ENCODE results near the gene FEZF2. TPM values are rescaled to one million over a fixed set of nuclear protein-coding genes. Genes with fewer than 3 reads are reported as not detected.

Gene FEZF2
- total RNA-seq, 6 experiments from 2014 or later: not detected

DNA sequence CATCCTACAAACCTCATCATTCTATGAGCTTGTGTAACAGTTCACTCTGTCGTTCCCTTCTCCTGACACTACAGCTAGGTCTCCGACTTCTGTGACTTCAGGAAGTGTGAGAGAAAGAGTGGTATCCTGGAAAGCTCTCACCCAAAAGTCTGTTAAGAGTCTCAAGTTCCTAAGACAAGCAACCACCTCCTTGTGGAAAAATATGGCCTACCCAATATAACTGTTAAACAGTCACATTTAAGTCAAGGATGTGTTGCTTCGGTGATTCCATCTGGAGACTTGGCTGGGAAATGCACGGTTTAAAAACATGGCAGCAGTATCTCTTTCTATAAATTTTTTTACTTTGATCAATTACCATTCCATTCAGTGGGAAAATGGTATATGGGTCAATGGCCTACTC, 13.8 kb downstream of the FEZF2 start:
- no peak for DNase-seq
- no peak overlapping the region for H3K27ac Mint-ChIP-seq
- H3K27me3 Mint-ChIP-seq (ENCODE audit: insufficient read depth): peaks cover 10% of the 10 kb centered on the region
- H3K9me3 Mint-ChIP-seq: no peaks in the 10 kb centered on the region
- TF ChIP-seq, protein P1, sequence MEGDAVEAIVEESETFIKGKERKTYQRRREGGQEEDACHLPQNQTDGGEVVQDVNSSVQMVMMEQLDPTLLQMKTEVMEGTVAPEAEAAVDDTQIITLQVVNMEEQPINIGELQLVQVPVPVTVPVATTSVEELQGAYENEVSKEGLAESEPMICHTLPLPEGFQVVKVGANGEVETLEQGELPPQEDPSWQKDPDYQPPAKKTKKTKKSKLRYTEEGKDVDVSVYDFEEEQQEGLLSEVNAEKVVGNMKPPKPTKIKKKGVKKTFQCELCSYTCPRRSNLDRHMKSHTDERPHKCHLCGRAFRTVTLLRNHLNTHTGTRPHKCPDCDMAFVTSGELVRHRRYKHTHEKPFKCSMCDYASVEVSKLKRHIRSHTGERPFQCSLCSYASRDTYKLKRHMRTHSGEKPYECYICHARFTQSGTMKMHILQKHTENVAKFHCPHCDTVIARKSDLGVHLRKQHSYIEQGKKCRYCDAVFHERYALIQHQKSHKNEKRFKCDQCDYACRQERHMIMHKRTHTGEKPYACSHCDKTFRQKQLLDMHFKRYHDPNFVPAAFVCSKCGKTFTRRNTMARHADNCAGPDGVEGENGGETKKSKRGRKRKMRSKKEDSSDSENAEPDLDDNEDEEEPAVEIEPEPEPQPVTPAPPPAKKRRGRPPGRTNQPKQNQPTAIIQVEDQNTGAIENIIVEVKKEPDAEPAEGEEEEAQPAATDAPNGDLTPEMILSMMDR (IDR thresholded peaks at IDR 0.05): no peak
- no peaks in the 10 kb centered on the region for H3K4me1 Mint-ChIP-seq (ENCODE audit: low read depth)
- no peaks in the 10 kb centered on the region for H3K36me3 Mint-ChIP-seq (ENCODE audit: low read depth)
- no peak overlapping the region for H3K4me3 Mint-ChIP-seq

DNA sequence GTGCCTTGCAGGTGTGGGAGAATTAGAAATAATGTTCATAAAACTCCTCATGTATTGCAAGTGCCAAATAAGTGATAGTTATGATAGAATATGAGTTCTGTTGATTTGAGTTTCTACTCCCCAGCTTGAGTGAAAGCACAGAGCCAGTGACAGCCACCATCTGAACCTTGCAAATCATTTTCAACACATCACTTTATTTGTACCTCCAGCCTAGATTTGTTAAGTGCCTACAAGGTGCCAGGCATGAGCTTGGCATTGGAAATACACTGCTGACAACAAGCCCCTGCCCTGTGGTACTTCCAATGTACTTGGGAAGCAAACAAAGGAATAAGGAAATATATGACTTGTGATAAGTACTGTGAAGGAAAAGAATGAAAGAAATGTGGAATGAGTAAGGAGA, 17.0 kb downstream of the FEZF2 start:
- Mint-ChIP-seq H3K36me3 (ENCODE audit: low read depth) (no peaks in the 10 kb centered on the region), H3K27ac (no peak overlapping the region)

GRCh38 chr3:62355703-62356102, 17.6 kb downstream of the FEZF2 start:
- Mint-ChIP-seq H3K9me3 (no peaks in the 10 kb centered on the region), H3K36me3 (ENCODE audit: low read depth) (no peaks in the 10 kb centered on the region), H3K27ac (no peak overlapping the region), H3K4me3 (no peak overlapping the region), H3K4me1 (ENCODE audit: low read depth) (no peaks in the 10 kb centered on the region), H3K27me3 (ENCODE audit: insufficient read depth) (peaks cover 9% of the 10 kb centered on the region)
- TF ChIP-seq, protein P1 (IDR thresholded peaks at IDR 0.05): no peak
- no peak for DNase-seq

More for the DNA sequence above, 17.0 kb downstream of the FEZF2 start:
- no peaks in the 10 kb centered on the region for H3K4me1 Mint-ChIP-seq (ENCODE audit: low read depth)
- TF ChIP-seq, protein P1 (IDR thresholded peaks at IDR 0.05): no peak
- no peaks in the 10 kb centered on the region for H3K9me3 Mint-ChIP-seq
- H3K4me3 Mint-ChIP-seq: no peak overlapping the region
- DNase-seq: no peak
- peaks cover 7% of the 10 kb centered on the region for H3K27me3 Mint-ChIP-seq (ENCODE audit: insufficient read depth)

DNA sequence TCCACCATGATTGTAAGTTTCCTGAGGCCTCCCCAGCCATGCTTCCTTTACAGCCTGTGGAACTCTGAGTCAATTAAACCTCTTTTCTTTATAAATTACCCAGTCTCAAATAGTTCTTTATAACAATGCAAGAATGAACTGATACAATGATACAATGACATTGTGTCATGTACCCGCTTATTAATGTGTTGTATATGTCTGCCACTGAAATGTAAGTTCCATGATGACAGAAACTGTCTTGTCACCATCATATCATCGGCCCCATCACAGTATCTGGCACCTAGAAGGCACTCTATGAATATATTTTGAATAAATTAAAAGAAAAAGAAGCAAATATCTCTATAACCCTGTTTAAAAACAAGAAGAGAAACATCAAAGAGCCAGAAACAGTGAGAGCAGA, 29.6 kb downstream of the FEZF2 start:
- Mint-ChIP-seq H3K9me3 (no peaks in the 10 kb centered on the region), H3K27me3 (ENCODE audit: insufficient read depth) (no peaks in the 10 kb centered on the region; the same call in 1 of the 2 replicates), H3K4me3 (no peak overlapping the region), H3K4me1 (ENCODE audit: low read depth) (no peaks in the 10 kb centered on the region), H3K27ac (no peak overlapping the region), H3K36me3 (ENCODE audit: low read depth) (no peaks in the 10 kb centered on the region)
- DNase-seq: no peak
- TF ChIP-seq, protein P1 (IDR thresholded peaks at IDR 0.05): no peak

DNA sequence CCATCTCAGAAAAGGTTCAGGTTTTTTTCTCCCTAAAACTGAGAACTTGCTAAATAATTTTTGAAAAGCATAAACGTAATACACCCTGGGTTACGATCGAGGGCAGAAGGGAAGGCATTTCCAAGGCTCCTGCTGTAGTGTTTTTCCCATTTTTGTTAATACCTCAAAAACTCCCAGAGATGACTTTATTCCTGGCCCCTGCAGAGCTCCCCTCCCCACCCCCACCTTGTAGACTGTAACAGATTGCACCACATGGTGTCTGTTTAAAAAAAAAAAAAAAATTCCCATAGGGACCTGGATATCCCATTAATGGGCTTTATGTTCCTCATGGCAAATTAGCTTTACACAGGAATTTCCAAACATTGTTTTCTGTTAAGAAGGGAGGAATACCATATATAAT, 38.2 kb downstream of the FEZF2 start:
- no peaks in the 10 kb centered on the region for H3K9me3 Mint-ChIP-seq
- TF ChIP-seq, protein P1 (IDR thresholded peaks at IDR 0.05): no peak
- no peaks in the 10 kb centered on the region; the same call in 1 of the 2 replicates for H3K27me3 Mint-ChIP-seq (ENCODE audit: insufficient read depth)
- no peaks in the 10 kb centered on the region for H3K36me3 Mint-ChIP-seq (ENCODE audit: low read depth)
- no peak for DNase-seq
- no peaks in the 10 kb centered on the region for H3K4me1 Mint-ChIP-seq (ENCODE audit: low read depth)
- H3K27ac Mint-ChIP-seq: no peak overlapping the region
- H3K4me3 Mint-ChIP-seq: no peak overlapping the region

GRCh38 chr3:62332835-62333244, 40.5 kb downstream of the FEZF2 start:
- no peaks in the 10 kb centered on the region for H3K27me3 Mint-ChIP-seq (ENCODE audit: insufficient read depth)
- H3K4me1 Mint-ChIP-seq (ENCODE audit: low read depth): no peaks in the 10 kb centered on the region
- no peak overlapping the region for H3K27ac Mint-ChIP-seq
- DNase-seq: peak; percentile 28
- TF ChIP-seq, protein P1 (IDR thresholded peaks at IDR 0.05): peak; percentile 91
- H3K9me3 Mint-ChIP-seq: no peaks in the 10 kb centered on the region
- no peak overlapping the region for H3K4me3 Mint-ChIP-seq
- H3K36me3 Mint-ChIP-seq (ENCODE audit: low read depth): no peaks in the 10 kb centered on the region

Measured in HFFc6 (cell line).